Measurements from ENCODE around the gene NRIP1.

The NRIP1 gene

GRCh38 chr21:14982336-14982735 lies 82.5 kb downstream of the NRIP1 start:
- no peak for DNase-seq
- H3K27me3 ChIP-seq, result no peaks in the 10 kb centered on the region
- H3K4me3 ChIP-seq, result no peak overlapping the region
- intact Hi-C loops (cut with DNase I; ENCODE audit: low total_unique reads), result loop anchor here (10.0 kb wide), 1 partner anchor 212 kb away; no protein-coding TSS in a partner anchor
- peaks cover 0 to 6% (median 0%) of the 10 kb centered on the region in 3 donors for H3K36me3 ChIP-seq
- TF ChIP-seq, protein P1, sequence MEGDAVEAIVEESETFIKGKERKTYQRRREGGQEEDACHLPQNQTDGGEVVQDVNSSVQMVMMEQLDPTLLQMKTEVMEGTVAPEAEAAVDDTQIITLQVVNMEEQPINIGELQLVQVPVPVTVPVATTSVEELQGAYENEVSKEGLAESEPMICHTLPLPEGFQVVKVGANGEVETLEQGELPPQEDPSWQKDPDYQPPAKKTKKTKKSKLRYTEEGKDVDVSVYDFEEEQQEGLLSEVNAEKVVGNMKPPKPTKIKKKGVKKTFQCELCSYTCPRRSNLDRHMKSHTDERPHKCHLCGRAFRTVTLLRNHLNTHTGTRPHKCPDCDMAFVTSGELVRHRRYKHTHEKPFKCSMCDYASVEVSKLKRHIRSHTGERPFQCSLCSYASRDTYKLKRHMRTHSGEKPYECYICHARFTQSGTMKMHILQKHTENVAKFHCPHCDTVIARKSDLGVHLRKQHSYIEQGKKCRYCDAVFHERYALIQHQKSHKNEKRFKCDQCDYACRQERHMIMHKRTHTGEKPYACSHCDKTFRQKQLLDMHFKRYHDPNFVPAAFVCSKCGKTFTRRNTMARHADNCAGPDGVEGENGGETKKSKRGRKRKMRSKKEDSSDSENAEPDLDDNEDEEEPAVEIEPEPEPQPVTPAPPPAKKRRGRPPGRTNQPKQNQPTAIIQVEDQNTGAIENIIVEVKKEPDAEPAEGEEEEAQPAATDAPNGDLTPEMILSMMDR (IDR thresholded peaks at IDR 0.05), result no peak
- peaks cover 0 to 6% (median 2%) of the 10 kb centered on the region in 4 donors for H3K4me1 ChIP-seq
- H3K27ac ChIP-seq, result no peak overlapping the region
- H3K9me3 ChIP-seq, result no peaks in the 10 kb centered on the region

- Histone ChIP-seq H3K4me3 (no peak overlapping the region), H3K4me1 (peaks cover 0 to 6% (median 0%) of the 10 kb centered on the region in 4 donors), H3K27ac (no peak overlapping the region), H3K36me3 (peaks cover 0 to 6% (median 0%) of the 10 kb centered on the region in 3 donors), H3K27me3 (no peaks in the 10 kb centered on the region), H3K9me3 (no peaks in the 10 kb centered on the region)
- TF ChIP-seq, protein P1 (IDR thresholded peaks at IDR 0.05), result no peak
- DNase-seq, result no peak
- intact Hi-C loops (cut with DNase I; ENCODE audit: low total_unique reads), result loop anchor here (10.0 kb wide), 1 partner anchor 214 kb away; no protein-coding TSS in a partner anchor
Measured at GRCh38 chr21:14981246-14981645, 83.6 kb downstream of the NRIP1 start.

- DNase-seq, result no peak
- TF ChIP-seq, protein P1 (IDR thresholded peaks at IDR 0.05), result no peak
- H3K9me3 ChIP-seq, result no peaks in the 10 kb centered on the region
- H3K4me3 ChIP-seq, result no peak overlapping the region
- no peak overlapping the region for H3K27ac ChIP-seq
- H3K4me1 ChIP-seq, result peaks cover 0 to 13% (median 0%) of the 10 kb centered on the region in 4 donors
- no peaks in the 10 kb centered on the region for H3K27me3 ChIP-seq
- intact Hi-C loops (cut with DNase I; ENCODE audit: low total_unique reads), result no loop called here
- H3K36me3 ChIP-seq, result peaks cover 0 to 5% (median 0%) of the 10 kb centered on the region in 3 donors
Measured at GRCh38 chr21:14979264-14979663, 85.5 kb downstream of the NRIP1 start.

DNA sequence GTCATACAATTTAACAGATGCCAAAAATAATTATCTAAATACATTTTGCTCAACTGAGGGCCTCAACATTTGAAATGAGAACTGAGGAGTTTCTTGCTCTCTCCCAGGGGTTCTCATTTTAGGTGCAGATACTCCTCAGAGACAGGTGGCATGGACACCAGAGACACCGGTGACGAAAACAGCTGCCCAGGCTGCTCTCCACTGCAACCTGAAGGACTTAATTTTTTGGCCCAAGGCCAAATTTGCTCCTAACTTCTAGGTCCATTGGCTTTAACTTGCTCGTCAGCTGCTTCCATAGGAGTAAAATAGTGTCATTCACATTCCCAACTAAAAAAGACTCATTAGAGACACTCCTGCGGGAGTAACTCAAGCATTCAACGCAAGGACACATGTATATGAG lies 87.0 kb downstream of the NRIP1 start:
- intact Hi-C loops (cut with DNase I; ENCODE audit: low total_unique reads), result no loop called here
- no peak for DNase-seq

DNA sequence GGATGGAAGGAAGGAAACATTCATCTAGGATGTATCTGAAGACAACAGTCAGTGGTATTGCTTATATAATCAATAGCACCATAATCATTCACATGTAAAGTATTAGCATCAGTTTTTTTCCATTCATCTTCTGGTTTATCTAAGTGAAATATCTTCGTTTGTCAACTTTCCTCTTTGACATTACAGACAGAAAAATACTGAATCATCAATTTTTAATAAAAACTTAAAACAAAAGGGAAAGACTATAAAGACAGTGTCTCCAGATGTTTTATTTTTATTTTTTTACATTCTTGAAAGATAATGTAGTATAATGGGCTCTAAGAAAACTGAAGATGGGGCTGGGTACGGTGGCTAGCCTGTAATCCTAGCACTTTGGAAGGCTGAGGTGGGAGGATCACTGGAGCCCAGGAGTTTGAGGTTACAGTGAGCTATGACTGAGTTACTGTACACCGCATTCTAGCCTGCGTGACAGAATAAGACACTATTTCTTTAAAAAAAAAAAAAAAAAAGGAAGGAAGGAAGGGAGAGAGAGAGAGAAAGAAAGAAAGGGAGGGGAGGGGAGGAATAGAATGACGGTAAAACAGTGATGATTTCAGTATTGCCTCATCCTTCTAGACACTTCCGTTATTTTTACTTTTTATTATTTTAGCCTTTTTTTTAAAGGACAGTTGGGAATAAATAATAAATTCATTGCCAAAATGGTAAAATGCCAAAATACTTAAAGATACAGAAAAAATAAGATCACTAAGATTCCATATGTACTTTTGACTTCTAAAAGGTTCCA lies 89.5 kb downstream of the NRIP1 start:
- Histone ChIP-seq H3K36me3 (no peaks in the 10 kb centered on the region), H3K27me3 (no peaks in the 10 kb centered on the region), H3K4me3 (no peak overlapping the region), H3K4me1 (peaks cover 0 to 13% (median 0%) of the 10 kb centered on the region in 4 donors), H3K9me3 (no peaks in the 10 kb centered on the region), H3K27ac (no peak overlapping the region)
- no peak for DNase-seq
- TF ChIP-seq, protein P1 (IDR thresholded peaks at IDR 0.05), result no peak
- intact Hi-C loops (cut with DNase I; ENCODE audit: low total_unique reads), result no loop called here

More for the DNA sequence above, 87.0 kb downstream of the NRIP1 start:
- Histone ChIP-seq H3K27me3 (no peaks in the 10 kb centered on the region), H3K9me3 (no peaks in the 10 kb centered on the region), H3K4me1 (peaks cover 0 to 13% (median 0%) of the 10 kb centered on the region in 4 donors), H3K27ac (no peak overlapping the region), H3K4me3 (no peak overlapping the region), H3K36me3 (no peaks in the 10 kb centered on the region)
- TF ChIP-seq, protein P1 (IDR thresholded peaks at IDR 0.05), result no peak
